RWPE2 (cell line): ENCODE results near the gene SLC6A6.

Experiments
- ATAC-seq: fragments of 200-7000 bp; cut with Tn5 transposase; 3 replicates; pipeline ENCODE4 v1.9.1; 2021; ENCODE audit warnings: low read depth
- DNase-seq: peaks from one replicate; pipeline ENCODE4 v3.0.0-alpha.2; 2020; ENCODE audit warnings: low spot score
- H3K27ac ChIP-seq: fragments of 450-650 bp; 2 replicates; pipeline ENCODE4 v1.5.1; 2017; ENCODE audit warnings: mild to moderate bottlenecking; ENCODE audit not compliant: poor library complexity, severe bottlenecking
- H3K27me3 ChIP-seq: fragments of 250-450 bp; sonication (Bioruptor Pico); 2 replicates; pipeline ENCODE4 v1.5.1; 2021; ENCODE audit warnings: mild to moderate bottlenecking, moderate library complexity; ENCODE audit not compliant: insufficient read depth, poor library complexity, severe bottlenecking
- H3K36me3 ChIP-seq: fragments of 250-450 bp; sonication (Bioruptor Pico); 2 replicates; pipeline ENCODE4 v1.5.1; 2020; ENCODE audit warnings: low read depth, mild to moderate bottlenecking, moderate library complexity
- H3K4me1 ChIP-seq: fragments of 250-450 bp; sonication (Bioruptor Pico); 2 replicates; pipeline ENCODE4 v1.5.1; 2021; ENCODE audit warnings: mild to moderate bottlenecking, moderate library complexity; ENCODE audit not compliant: insufficient read depth, poor library complexity, severe bottlenecking
- H3K4me3 ChIP-seq: fragments of 250-450 bp; sonication (Bioruptor Pico); 2 replicates; pipeline ENCODE4 v1.5.1; 2021; ENCODE audit warnings: mild to moderate bottlenecking, moderate library complexity; ENCODE audit not compliant: severe bottlenecking
- H3K9me3 ChIP-seq: fragments of 250-450 bp; sonication (Bioruptor Pico); 2 replicates; pipeline ENCODE4 v1.5.1; 2021; ENCODE audit warnings: mild to moderate bottlenecking, moderate library complexity; ENCODE audit not compliant: severe bottlenecking
- CTCF ChIP-seq: fragments of 450-650 bp; IDR thresholded peaks from one replicate; pipeline ENCODE4 v1.5.1; 2017; ENCODE audit warnings: mild to moderate bottlenecking, moderate library complexity; ENCODE audit not compliant: poor library complexity, severe bottlenecking

Gene SLC6A6

GRCh38 chr3:14522129-14522691, 119.8 kb downstream of the SLC6A6 start:
- peak; percentile 22 for DNase-seq
- Histone ChIP-seq H3K27me3 (no peaks in the 10 kb centered on the region), H3K36me3 (no peaks in the 10 kb centered on the region), H3K4me3 (no peak overlapping the region), H3K27ac (no peak overlapping the region), H3K4me1 (no peaks in the 10 kb centered on the region), H3K9me3 (no peaks in the 10 kb centered on the region)
- TF ChIP-seq CTCF = no peak
- no peak for ATAC-seq

GRCh38 chr3:14522768-14523167, 120.4 kb downstream of the SLC6A6 start:
- no peak overlapping the region for H3K4me3 ChIP-seq
- DNase-seq (peak; percentile 22), ATAC-seq (no peak)
- H3K27ac ChIP-seq = no peak overlapping the region
- H3K9me3 ChIP-seq = no peaks in the 10 kb centered on the region
- no peaks in the 10 kb centered on the region for H3K4me1 ChIP-seq
- no peak for TF ChIP-seq CTCF
- no peaks in the 10 kb centered on the region for H3K36me3 ChIP-seq
- no peaks in the 10 kb centered on the region for H3K27me3 ChIP-seq

- ATAC-seq (peak; percentile 41; the same call in 1 of the 3 replicates), DNase-seq (peak; percentile 12)
- no peak overlapping the region for H3K27ac ChIP-seq
- H3K27me3 ChIP-seq = no peaks in the 10 kb centered on the region
- H3K4me3 ChIP-seq = no peak overlapping the region
- H3K36me3 ChIP-seq = no peaks in the 10 kb centered on the region
- no peaks in the 10 kb centered on the region for H3K4me1 ChIP-seq
- no peak for TF ChIP-seq CTCF
- H3K9me3 ChIP-seq = no peaks in the 10 kb centered on the region
Measured at GRCh38 chr3:14523792-14524191, 121.4 kb downstream of the SLC6A6 start.

GRCh38 chr3:14524311-14524711, 121.9 kb downstream of the SLC6A6 start:
- H3K4me3 ChIP-seq = no peak overlapping the region
- TF ChIP-seq CTCF = no peak
- ATAC-seq (no peak), DNase-seq (peak; percentile 56)
- no peak overlapping the region for H3K27ac ChIP-seq
- H3K36me3 ChIP-seq = no peaks in the 10 kb centered on the region
- no peaks in the 10 kb centered on the region for H3K9me3 ChIP-seq
- no peaks in the 10 kb centered on the region for H3K27me3 ChIP-seq
- no peaks in the 10 kb centered on the region for H3K4me1 ChIP-seq

GRCh38 chr3:14524920-14525660, 122.7 kb downstream of the SLC6A6 start:
- Histone ChIP-seq H3K9me3 (no peaks in the 10 kb centered on the region), H3K36me3 (no peaks in the 10 kb centered on the region), H3K27ac (no peak overlapping the region), H3K27me3 (no peaks in the 10 kb centered on the region), H3K4me3 (no peak overlapping the region), H3K4me1 (no peaks in the 10 kb centered on the region)
- no peak for TF ChIP-seq CTCF
- no peak for ATAC-seq
- peak; percentile 22 for DNase-seq
